SKM-1 (cell line): ENCODE results near the gene RNF166.
A peak's percentile ranks its signal among the peaks of the same experiment; 100 is the strongest.

Experiments used
- DNase-seq: peaks from one replicate; lab custom pipeline; 2025; ENCODE audit not compliant: unreplicated experiment; lab: John Stamatoyannopoulos, UW

RNF166 gene

DNA sequence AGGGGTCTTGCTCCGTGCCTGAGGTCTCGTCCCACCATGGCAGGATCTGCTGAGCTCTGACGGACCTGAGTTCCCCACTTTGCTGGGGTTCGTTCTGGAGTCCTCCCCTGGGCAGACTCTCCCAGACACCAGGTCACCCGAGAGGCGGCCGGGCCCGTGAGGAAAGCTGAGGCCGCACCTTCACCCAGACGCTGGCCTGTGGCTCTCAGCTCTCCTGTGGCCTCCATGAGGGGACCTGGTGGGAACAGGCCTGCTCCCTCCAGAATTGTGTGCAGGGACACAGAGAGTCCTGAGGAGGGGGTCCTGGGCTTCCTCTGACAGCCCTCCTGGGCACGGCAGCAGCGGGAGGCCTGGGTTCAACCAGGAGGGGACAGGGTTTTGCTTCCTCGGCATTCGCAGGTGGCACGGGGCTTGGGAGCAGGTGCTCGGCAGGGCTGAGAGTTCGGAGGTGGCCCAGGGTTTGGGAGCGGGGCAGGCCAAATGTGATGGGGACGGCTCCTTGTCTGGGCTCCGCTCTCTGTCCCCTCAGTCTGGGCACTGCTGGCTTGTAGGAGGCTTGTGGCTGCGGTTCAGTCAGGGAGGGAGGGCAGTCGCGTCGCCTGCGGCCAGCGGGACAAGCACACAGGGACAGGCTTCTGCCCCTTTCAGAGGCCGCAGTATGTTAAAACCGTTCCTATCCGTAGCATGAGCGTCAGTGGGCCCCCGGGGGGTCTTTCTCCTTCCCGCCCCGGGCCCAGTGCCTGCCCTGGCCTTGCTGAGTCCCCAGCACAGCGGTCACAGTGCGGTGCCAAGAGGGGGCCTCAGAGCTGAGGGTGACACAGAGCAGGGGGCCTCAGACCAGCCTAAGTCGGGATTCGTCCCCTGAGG, 11.8 kb downstream of the RNF166 start:
- DNase-seq, result no peak

DNA sequence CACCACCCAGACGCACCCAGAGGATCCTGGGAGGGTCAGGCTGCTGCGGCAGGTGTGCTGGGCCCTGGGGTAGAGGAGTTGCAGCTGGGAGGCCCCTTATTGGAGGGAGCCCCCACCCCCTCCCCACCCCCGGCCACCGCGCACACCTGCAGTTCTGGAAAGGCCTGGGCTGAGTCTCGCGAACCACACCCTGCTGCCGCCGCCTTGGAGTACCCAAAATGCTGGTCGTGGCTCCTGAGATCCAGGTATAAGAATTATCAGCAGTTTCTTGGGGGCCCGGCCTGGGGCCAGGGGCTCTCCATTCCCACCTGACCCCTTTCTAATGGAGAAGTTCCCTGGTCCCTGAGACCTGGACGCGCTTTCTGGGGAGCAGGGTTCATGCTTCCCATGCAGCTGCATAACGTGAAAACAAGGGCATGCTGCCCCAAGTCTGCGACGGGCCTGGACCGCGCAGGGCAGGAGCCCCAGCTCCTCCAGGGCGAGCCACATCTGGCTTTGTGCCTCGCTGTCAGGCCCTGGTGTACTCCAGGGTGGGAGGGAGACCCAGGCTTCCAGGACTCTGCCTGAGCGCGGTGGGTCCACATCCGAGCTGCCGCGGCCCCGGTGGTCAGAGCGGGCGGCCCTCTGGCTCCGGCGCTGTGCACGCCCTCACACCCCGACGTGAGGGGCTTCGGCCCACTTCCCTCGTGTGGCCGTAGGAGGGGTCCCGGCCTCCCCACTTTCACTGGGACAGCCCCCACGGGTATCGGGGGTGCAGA, 12.6 kb downstream of the RNF166 start:
- no peak for DNase-seq

DNA sequence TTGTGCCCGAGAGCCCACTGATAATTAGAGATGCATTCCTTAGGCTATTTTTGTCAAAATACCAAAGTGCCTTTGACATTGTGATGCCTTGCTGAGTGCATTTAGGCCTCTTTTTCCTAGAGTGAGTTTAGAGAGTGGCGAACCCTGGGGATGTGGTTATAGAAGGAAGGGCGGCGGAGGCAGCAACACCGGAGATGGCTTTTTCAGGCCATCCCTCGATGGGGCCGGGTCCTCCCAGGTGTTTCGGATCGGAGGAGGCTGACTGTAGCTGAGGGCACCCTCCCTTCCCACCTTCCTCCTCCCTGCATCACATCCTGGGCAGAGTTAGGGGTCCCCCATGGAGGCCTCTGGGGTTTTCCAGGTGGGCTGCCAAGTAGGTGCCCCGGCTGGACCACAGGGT, 13.3 kb downstream of the RNF166 start:
- no peak for DNase-seq

DNA sequence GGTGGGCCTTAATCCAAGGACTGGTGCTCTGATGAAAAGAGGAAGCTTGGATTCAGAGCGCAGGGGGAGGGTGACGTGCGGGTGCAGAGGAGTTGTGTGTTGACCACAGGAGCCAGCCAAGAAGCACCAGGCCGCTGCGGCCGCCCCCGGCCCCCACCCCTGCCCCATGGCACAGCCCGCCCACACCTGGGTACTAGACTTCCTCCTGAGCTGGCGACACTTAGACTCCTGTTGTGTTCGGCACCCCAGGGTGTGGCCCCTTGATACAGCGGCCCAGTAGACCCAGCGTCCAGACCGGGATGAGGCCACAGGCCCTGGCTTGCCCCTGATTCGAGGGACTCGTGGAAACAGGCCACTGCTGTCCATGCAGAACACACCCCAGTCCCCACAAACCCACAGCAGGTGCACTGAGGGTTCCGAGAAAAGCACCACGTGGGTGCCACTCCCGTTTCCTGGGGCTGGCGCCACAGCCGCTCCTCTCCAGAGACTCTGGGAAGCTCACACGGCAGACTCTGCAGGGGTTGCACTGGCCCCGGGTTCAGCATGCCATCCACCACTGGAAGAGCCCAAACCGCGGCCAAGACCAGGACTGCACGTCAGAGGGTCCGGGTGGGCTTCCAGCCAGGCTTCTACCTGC, 14.2 kb downstream of the RNF166 start:
- DNase-seq, result peak; percentile 92

DNA sequence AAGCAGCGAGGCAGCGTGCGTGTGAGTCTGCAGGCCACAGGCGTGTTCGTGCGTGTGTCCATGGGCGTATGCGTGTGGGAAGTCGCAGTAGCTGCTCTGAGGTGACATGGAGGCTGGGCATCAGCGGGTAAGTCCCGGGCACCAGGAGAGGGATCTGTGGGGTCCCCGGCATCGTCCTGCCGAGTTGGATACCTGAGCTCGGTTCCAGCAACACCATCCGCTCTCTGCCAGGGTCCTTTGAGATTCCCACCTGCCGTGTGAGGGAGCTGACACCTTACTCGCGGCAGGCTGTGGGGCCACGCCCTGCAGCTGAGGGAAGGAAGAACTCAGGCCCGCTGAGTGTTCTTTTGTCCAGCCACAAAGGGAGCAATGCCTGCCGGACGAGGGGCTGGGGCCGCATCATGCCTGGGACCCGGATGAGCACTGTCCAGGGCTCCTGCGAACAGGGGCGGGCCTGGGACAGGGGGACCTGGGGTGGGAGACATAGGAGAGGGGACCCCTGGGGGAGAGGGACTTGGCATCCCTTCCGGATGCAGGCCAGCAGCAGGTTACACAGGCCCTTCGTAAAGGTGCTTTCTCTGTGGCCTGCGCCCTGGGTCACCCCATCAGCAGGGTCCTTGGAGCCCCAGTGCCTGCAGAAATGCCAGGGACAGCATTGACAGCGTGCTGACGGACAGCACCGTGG, 14.9 kb downstream of the RNF166 start:
- no peak for DNase-seq

DNA sequence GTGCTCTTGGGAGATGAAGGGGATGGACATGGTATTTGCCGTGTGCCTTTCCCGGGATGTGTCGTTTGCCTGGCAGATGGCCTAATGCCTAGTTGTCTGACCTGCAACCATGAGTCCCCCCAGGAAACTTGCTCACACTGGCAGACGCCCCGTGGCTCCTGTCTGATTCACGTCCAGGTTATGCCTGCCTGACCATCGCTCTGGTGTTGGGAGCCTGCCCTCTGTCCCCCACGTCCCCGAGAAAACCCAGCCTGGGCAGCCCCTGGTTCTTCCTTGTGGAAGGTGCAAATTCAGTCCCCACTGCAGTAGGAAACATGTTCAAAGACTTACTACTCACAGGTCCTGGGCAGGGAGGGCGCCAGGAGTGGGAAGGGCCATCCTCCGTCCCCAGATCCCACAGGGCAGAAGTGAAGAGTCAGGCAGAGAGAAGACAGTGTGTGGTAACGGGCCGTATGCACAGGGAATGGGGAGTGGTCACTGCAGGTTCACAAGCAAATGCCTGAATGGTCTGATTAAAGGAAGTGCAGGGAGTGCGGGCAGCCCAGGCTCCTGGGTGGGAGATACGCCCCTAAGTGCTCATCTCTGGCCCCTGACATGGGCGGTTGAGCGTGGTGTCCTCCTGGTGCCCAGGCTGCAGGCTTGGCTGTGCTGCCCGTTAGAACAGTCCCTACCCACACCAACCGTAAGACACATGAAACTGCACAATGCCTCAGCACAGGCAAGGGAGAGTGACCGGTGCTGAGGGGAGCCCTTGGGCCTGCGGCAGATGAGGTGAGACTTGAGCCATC, 15.7 kb downstream of the RNF166 start:
- no peak for DNase-seq

DNA sequence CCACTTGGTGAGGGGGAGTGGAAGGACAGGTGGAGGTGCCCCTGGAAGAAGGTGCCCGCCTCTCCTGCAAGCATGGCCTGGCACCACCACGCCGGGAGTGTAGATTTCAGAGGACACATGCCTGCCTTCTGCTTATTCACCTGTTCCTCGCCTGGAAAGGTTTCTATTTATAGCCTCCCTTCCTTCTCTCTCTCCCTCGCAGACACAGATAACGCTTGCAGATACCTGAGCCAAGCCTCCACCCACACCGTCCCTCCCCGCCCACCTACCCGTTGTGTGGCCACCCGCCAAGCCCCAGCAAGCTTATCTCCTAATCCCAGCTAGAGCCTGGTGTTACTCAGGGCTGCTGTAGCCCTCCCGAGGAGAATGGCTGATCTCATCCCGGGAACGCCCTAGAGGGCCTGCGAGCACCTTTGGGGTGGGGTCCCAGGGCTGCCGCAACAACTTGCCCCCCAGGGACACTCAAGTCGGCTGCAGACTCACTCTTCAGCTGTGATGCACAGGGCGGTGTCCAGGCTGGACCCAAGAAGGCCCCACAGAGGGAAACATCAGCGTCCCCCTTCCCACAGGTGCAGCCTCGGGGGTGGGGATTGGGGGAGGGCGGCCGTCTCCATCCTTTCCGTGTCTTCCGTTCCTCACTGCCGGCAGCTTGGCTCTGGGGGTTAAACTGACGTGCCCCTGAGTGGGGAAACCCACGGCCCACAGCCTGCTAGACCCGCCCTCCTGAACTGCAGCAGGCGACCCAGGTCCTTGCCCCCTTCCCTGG, 18.0 kb downstream of the RNF166 start:
- DNase-seq, result no peak

DNA sequence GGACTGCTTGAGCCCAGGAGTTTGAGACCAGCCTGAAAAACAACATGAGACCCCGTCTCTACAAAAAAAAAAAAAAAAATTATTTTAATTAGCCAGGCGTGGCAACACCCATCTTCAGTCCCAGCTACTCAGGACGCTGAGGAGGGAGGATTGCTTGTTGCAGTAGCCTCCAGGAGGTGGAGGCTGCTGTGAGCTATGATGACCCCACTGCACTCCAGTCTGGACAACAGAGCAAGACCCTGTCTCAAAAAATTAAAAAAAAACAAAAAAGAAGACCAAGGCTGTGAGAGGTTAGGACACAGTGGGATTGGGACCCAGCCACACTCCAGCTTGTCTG, 18.6 kb downstream of the RNF166 start:
- no peak for DNase-seq

DNA sequence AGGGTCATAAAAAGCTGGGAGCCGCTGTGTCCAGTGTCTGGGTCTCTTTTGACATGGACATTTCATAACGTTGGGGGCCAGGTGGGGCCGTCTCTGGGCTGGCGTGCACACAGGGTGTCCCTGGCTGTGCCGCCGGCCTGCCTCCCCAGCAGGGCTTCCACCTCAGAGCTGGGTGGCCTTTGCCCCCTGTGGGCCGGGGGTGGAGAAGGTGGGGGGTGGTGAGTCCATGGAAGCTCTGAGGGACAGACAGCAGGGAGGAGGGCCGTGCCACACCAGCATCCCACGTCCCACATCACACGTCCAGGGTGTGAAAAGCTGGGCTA, 19.0 kb downstream of the RNF166 start:
- no peak for DNase-seq

DNA sequence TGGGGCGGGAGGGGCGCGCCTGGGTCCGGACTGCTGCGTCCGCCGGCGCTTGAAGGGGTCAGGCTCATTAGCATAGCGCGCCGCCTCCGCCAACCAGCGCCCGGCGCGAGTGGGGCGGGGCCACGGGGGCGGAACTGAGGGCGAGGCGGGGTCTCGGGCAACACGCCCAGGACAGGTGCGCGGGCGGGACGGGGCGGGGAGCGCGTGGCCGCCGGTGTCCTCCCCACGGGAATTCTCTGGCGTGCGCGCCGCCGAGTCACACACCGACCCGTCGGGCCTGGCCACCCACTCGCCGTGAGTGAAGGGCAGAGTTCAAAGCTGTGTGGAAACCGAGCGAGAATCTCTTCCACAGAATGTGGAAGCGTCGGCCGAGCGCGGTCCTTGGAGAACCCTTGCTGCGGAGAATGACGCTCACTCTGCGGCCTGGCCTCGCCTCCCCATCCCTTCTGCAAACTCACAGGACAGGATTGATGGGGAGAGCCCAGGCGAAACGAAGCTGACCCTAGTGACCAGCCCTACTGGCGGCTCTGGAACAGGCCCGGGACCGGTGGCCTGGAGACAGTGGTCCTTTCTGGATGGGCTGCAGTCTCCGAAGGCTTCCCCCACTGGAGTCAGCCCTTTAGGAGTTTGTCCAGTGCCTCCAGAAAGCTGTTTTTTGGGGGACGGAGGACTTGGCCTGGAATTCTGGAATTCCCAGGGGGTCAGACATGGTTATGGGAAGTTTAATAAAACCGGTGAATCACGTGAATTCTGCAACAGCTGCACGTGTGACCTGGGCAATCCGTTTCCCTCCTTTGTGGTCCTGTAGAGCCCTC, 19.6 kb downstream of the RNF166 start, which contains the start of gene SNAI3:
Gene SNAI3 (minus strand): TSS at position 69 of the 815 bp plus-strand sequence. CDS start 101 bp downstream, outside the sequence.
- DNase-seq, result peak; percentile 23

DNA sequence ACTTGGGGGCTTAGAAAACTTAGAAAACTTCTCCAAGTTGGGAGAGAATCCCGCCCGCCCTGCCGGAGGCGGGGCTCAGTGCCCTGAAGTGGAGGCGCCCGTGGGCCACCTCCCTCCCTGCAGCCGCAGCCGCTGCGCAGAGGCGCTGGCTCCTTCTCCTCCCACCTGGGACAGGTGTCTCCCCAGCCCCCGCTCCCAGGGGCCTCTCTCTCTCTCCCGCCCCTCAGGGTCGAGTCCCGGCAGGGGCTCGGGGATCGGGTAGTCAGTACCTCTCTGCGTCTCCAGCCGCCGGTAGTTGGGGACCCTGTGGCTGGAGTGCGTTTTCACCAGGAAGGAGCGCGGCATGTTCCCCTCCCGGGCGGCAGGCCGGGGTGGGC, 20.2 kb downstream of the RNF166 start:
- DNase-seq, result no peak

DNA sequence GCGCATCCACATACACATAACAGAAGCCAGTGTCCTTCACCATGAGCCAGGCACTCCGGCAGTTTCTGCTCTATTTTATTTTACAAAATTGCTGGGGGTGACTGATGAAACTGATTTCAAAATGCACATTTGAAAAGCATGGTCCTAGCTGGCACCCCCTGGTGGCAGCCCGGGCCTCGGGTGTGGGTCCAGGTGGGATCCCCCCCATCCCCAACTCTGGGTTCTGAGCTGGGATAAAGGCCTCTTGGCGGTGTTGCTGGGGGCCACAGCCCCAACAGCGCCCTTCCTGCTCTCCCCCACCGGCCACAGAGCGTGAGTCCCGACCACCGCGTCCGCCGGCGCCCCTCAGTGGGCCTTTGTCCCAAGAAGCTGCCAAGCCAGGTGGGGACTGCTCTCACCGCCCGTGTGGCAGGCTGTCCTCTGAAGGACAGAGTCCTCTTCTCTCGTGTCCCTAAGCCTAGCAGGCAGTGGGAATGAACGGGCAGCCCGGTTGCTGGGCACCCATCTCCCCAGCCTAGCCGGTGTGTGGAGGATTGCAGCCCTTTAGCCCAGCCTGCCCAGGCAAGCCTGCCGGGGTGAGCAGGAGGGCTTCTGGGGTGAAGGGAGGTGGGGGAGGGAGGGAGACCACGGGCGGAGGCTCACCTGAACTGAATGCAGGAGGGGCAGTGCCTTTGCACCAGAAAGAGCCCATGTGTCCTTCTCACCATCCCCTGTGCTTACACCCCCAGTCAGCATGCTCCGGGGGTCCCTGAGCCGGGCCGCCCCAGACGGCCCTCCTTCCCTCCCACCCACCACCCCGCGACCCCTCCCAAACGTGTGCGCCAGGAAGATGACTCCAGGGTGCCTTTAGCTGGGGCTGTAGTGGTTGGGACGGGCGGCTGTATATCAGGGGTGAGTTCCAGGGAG, 20.8 kb downstream of the RNF166 start:
- DNase-seq, result peak; percentile 26

DNA sequence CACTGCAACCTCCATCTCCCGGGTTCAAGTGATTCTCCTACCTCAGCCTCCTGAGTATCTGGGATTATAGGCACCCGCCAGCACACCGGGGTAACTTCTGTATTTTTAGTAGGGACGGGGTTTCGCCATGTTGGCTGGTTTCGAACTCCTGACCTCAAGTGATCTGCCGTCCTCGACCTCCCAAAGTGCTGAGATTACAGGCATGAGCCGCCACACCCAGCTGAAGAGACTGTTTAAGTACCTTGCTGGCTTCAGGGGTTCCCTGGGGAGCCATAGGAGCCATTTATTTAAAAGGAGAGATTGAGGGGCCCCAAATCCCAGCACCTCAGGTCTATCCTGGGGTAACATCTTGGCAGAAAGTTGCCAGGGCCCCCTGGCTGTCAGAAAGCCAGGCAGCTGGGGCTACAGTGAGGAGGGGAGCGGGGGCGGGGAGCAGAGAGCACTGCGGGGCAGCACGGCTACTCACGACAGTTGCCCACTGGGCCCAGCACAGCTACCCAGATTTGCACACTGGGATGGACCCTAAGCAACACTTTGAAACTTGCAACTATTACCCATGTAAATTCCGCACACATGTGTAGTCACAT, 21.5 kb downstream of the RNF166 start:
- no peak for DNase-seq

DNA sequence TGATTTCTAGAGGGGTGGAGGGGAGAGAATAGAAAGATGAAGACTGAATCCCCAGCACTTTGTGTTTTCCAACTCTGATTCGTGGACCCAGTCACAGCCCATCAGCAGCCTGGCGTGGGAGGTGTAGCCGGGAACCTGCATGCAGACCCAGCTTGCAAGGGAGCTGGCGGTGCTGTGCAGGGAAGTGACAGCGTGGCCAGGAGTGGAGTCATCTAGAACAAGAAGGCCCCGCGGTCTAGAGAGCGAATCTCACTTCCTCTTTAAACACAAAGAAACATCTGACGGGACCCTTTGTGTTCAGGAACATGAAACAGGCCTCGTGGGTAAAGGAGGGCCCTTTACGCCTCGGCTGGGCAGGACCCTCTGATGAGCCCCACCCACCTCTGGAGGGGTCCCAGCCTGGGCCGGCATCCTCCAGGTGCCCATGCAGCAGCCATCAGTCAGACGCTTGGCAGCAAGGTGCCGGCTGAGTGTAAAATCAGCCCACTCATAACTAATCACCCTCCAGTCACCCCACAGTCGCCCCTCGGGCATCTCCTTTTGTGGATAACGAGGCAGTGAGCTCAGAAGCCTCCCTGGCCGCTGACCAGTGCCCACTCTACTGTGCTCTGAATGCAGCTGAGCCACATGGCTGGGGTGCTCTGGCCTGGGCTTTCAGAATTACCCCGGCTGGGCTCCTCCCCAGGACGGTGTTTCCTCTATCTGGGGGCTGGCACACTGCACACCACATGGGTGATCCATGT, 24.3 kb downstream of the RNF166 start:
- peak; percentile 90 for DNase-seq

DNA sequence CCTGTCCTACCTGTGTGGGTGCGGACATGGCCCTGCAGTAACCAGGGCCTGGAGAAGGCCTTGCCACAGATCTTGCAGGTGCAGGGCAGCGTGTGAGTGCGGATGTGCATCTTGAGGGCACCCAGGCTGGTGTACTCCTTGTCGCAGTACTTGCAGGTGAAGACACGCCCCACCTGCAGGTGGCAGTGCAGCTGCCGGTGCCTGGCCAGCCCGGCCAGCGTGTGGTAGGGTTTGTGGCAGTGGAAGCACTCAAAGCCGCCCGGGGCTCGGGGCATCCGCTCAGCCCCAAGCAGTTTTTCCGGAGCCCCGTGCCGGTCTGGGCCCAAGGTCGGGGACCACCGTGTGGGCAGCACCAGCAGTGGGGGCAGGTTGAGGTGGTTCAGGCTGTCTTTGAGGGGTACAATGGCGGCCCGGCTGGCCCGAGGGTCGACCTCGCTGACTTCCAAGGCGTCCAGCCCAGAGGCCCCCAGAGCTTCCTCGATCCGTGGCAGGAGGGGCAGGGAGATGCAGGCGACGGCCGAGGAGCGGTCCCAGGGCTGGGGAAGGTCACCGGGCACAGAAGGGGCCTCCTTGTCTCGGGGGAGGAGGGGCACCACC, 25.0 kb downstream of the RNF166 start:
- no peak for DNase-seq

DNA sequence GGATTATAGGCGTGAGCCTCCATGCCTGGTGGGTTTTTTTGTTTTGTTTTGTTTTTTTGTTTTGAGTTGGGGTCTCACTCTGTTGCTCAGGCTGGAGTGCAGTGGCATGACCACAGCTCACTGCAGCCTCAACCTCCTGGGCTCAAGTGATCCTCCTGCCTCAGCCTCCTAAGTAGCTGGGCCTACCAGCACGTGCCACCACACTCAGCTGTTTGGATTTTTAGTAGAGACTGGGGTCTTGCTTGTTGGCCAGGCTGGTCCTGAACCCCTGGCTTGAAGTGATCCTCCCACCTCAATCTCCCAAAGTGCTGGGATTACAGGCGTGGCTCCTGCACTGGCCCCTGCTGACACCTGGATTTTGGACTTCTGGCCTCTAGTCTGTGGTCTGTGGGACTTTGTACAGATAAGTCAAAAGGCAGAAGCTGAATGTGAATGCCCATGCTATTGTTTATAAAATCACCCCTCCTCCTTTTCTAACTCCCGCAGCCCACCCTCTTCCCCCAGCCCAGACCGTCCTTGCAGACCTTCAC, 25.6 kb downstream of the RNF166 start:
- no peak for DNase-seq
